IMR-90 (cell line): ENCODE results near the gene SCLY. TPM values are rescaled to one million over a fixed set of nuclear protein-coding genes. Genes with fewer than 3 reads are reported as not detected.

Source experiments
- ATAC-seq: fragments of 200-7000 bp; cut with Tn5 transposase; 2 replicates; pipeline ENCODE4 v1.9.1; 2020; ENCODE audit warnings: low read depth, mild to moderate bottlenecking, moderate library complexity
- BruUV-seq: library from RNA; stranded (reverse); fragments of 400-500 nt; replicated peaks from 2 replicates; lab custom pipeline; 2021; lab: Mats Ljungman, UMichigan
- CTCF ChIA-PET: fragments of 300-600 bp; formaldehyde crosslinking; extraction: SDS; loops from one replicate; lab custom pipeline; 2021; ENCODE audit warnings: antibody characterized with exemption; lab: Yijun Ruan, JAX
- POLR2A ChIA-PET: fragments of 300-600 bp; sonication (Branson Sonifier 250); formaldehyde crosslinking; loops from one replicate; lab custom pipeline; 2022; ENCODE audit warnings: antibody characterized with exemption; ENCODE audit not compliant: unreplicated experiment; lab: Charles Lee
- DNase-seq: peaks from one replicate; pipeline ENCODE4 v3.0.0; 2013
- H2AFZ ChIP-seq: replicated peaks from 2 replicates; pipeline ENCODE3; 2013; ENCODE audit warnings: low read length, mild to moderate bottlenecking; ENCODE audit not compliant: poor library complexity
- H2AK5ac ChIP-seq: 2 replicates; pipeline ENCODE4 v1.6.1; 2013; ENCODE audit warnings: low read depth, low read length, inconsistent platforms
- H2AK9ac ChIP-seq: replicated peaks from 2 replicates; pipeline ENCODE3; 2013; ENCODE audit warnings: mild to moderate bottlenecking, low read depth, low read length, moderate library complexity; ENCODE audit not compliant: poor library complexity
- H2BK120ac ChIP-seq: 2 replicates; pipeline ENCODE4 v1.6.1; 2013; ENCODE audit warnings: low read depth, low read length, inconsistent platforms
- H2BK15ac ChIP-seq: 3 replicates; pipeline ENCODE4 v1.6.1; 2013; ENCODE audit warnings: low read depth, low read length, inconsistent platforms
- H2BK20ac ChIP-seq: 2 replicates; pipeline ENCODE4 v1.6.1; 2013; ENCODE audit warnings: low read depth, mild to moderate bottlenecking, inconsistent platforms, low read length, moderate library complexity
- H2BK5ac ChIP-seq: 2 replicates; pipeline ENCODE4 v1.6.1; 2013; ENCODE audit warnings: mild to moderate bottlenecking, low read depth, low read length, inconsistent platforms; ENCODE audit not compliant: poor library complexity, severe bottlenecking
- H3K14ac ChIP-seq: replicated peaks from 2 replicates; pipeline ENCODE4 v1.6.1; 2013; ENCODE audit warnings: low read depth, low read length, inconsistent platforms
- H3K18ac ChIP-seq: 2 replicates; pipeline ENCODE4 v1.6.1; 2013; ENCODE audit warnings: low read depth, low read length, control low read depth
- H3K23ac ChIP-seq: 2 replicates; pipeline ENCODE4 v1.6.1; 2013; ENCODE audit warnings: low read depth, low read length, inconsistent platforms
- H3K27ac ChIP-seq: 2 replicates; pipeline ENCODE4 v1.5.1; 2013; ENCODE audit warnings: mild to moderate bottlenecking, control low read depth, low read length; ENCODE audit not compliant: insufficient read depth
- H3K27me3 ChIP-seq: 2 replicates; pipeline ENCODE4 v1.6.1; 2013; ENCODE audit warnings: low read length; ENCODE audit not compliant: control insufficient read depth, insufficient read depth
- H3K36me3 ChIP-seq: 2 replicates; pipeline ENCODE4 v1.6.1; 2013; ENCODE audit warnings: low read length, mixed read lengths; ENCODE audit not compliant: control insufficient read depth, insufficient read depth
- H3K4ac ChIP-seq: 2 replicates; pipeline ENCODE4 v1.6.1; 2013; ENCODE audit warnings: low read depth, low read length, inconsistent platforms
- H3K4me1 ChIP-seq: 2 replicates; pipeline ENCODE4 v1.6.1; 2013; ENCODE audit warnings: low read length, mixed read lengths; ENCODE audit not compliant: control insufficient read depth, insufficient read depth
- H3K4me2 ChIP-seq: 2 replicates; pipeline ENCODE4 v1.6.1; 2013; ENCODE audit warnings: low read depth, mild to moderate bottlenecking, control low read depth, low read length, moderate library complexity
- H3K4me3 ChIP-seq: 2 replicates; pipeline ENCODE4 v1.5.1; 2013; ENCODE audit warnings: low read depth, mild to moderate bottlenecking, control low read depth, low read length, moderate library complexity; ENCODE audit not compliant: insufficient read depth
- H3K56ac ChIP-seq: 2 replicates; pipeline ENCODE4 v1.6.1; 2013; ENCODE audit warnings: low read length, inconsistent platforms; ENCODE audit not compliant: insufficient read depth; ENCODE audit errors: extremely low read depth
- H3K79me1 ChIP-seq, 2 experiments: 2 replicates each; pipeline ENCODE4 v1.6.1; 2013; ENCODE audit warnings: low read length in 2 of 2, inconsistent platforms in 1 of 2, low read depth in 1 of 2
- H3K9ac ChIP-seq: 2 replicates; pipeline ENCODE4 v1.6.1; 2013; ENCODE audit warnings: low read depth, low read length, control low read depth
- H3K9me1 ChIP-seq: 2 replicates; pipeline ENCODE4 v1.6.1; 2013; ENCODE audit warnings: low read length, inconsistent platforms; ENCODE audit not compliant: insufficient read depth
- H3K9me3 ChIP-seq: 2 replicates; pipeline ENCODE4 v1.6.1; 2013; ENCODE audit warnings: low read length; ENCODE audit not compliant: control insufficient read depth, insufficient read depth
- H4K20me1 ChIP-seq: 2 replicates; pipeline ENCODE4 v1.6.1; 2013; ENCODE audit warnings: low read length, inconsistent platforms; ENCODE audit not compliant: insufficient read depth
- H4K5ac ChIP-seq: 2 replicates; pipeline ENCODE4 v1.6.1; 2013; ENCODE audit warnings: mild to moderate bottlenecking, low read depth, low read length, control low read depth
- H4K8ac ChIP-seq, 2 experiments: 2 replicates each; pipeline ENCODE4 v1.6.1; 2013; ENCODE audit warnings: low read depth in 2 of 2, low read length in 2 of 2, control low read depth in 1 of 2, inconsistent platforms in 1 of 2
- H4K91ac ChIP-seq: 2 replicates; pipeline ENCODE4 v1.6.1; 2013; ENCODE audit warnings: low read depth, low read length, inconsistent platforms; ENCODE audit not compliant: insufficient read depth
- CEBPB ChIP-seq: IDR thresholded peaks from 2 replicates; pipeline ENCODE4 v1.6.1; 2012; ENCODE audit warnings: low read depth, low read length, improper control_type of control experiment
- RFX5 ChIP-seq: IDR thresholded peaks from 2 replicates; pipeline ENCODE4 v1.8.0; 2012; ENCODE audit warnings: low read depth, mild to moderate bottlenecking, low read length, moderate library complexity
- WGBS, 2 experiments: methylation state at CpG; one replicate each; pipeline versions ENCODE4 v1.1.5 to v1.1.7; 2013; ENCODE audit warnings: missing lambda C conversion rate in 2 of 2; ENCODE audit not compliant: insufficient read length in 1 of 2; ENCODE audit errors: extremely low coverage in 2 of 2; 5-methylcytosine and 5-hydroxymethylcytosine counted together
- dilution Hi-C: fragments of 300-500 bp; cut with HindIII; formaldehyde crosslinking; loops from one replicate; pipeline ENCODE4 v1.14.3; 2018; ENCODE audit warnings: low sequenced_read_pairs; ENCODE audit not compliant: unreplicated experiment
- in situ Hi-C: fragments of 300-500 bp; cut with MboI; formaldehyde crosslinking; loops from 3 replicates; pipeline ENCODE4 v1.14.3; 2019; ENCODE audit warnings: low sequenced_read_pairs, inconsistent platforms, mixed read lengths
- intact Hi-C: fragments of 100-400 bp; cut with micrococcal nuclease; formaldehyde crosslinking; loops from 2 replicates; pipeline ENCODE4 v1.10.0; 2022
- polyA plus RNA-seq, 3 experiments: library from polyadenylated mRNA; depleted of rRNA; stranded (reverse); fragments of >200 nt; gene quantifications; 2 replicates each; pipeline ENCODE4 v1.2.3, GENCODE V29; 2012; ENCODE audit warnings: low replicate concordance in 1 of 3
- total RNA-seq: library from RNA; depleted of rRNA; stranded (reverse); fragments of >200 nt; gene quantifications from 2 replicates; pipeline ENCODE4 v1.2.3, GENCODE V29; 2012

SCLY gene
- total and polyA plus RNA-seq, 2 of the 4 experiments (the other 2 are of a cell fraction): 8.6 to 10.5 TPM

GRCh38 chr2:238021327-238021726 is 39.5 kb upstream of the SCLY start:
- Histone ChIP-seq H3K4me3 (no peak overlapping the region), H2AK9ac (no peak overlapping the region), H2BK120ac (no peak overlapping the region), H4K8ac (no peak overlapping the region), H4K20me1 (no peaks in the 10 kb centered on the region; the same call in 1 of the 2 replicates), H3K4me1 (peaks cover 3% of the 10 kb centered on the region), H3K18ac (no peak overlapping the region), H3K36me3 (peaks cover 8% of the 10 kb centered on the region), H3K4me2 (no peak overlapping the region), H3K79me1 (peaks cover 8 to 53% of the 10 kb centered on the region in 2 experiments; a peak in 3 of 4 replicates), H2BK5ac (no peak overlapping the region), H3K9ac (no peak overlapping the region), H2BK20ac (no peak overlapping the region), H2BK15ac (no peak overlapping the region), H4K5ac (no peak overlapping the region), H4K91ac (no peak overlapping the region), H2AK5ac (0 out of 2 replicates have a peak overlapping the region, but pooled peaks have one; percentile 20), H3K9me1 (peaks cover 30% of the 10 kb centered on the region), H3K56ac (no peak overlapping the region), H3K4ac (no peak overlapping the region), H3K9me3 (no peaks in the 10 kb centered on the region), H3K27ac (no peak overlapping the region), H3K27me3 (no peaks in the 10 kb centered on the region), H3K14ac (no peak overlapping the region), H3K23ac (no peak overlapping the region), H2AFZ (no peak overlapping the region)
- ChIA-PET CTCF (no interaction called here), POLR2A (no interaction called here)
- no CpG with 5 or more reads among the region's 4 CpGs for WGBS, 2 experiments
- intact Hi-C loops (no loop called here), in situ Hi-C loops (no loop called here), dilution Hi-C loops (no loop called here)
- BruUV-seq: no TSS peak
- ATAC-seq (no peak), DNase-seq (peak; percentile 59)
- no peak for TF ChIP-seq RFX5
- peak; percentile 54; the same call in 1 of the 2 replicates for TF ChIP-seq CEBPB
